ENCODE data around the gene CAPZB. TPM values are rescaled to one million over a fixed set of nuclear protein-coding genes. Genes with fewer than 3 reads are reported as not detected.

The CAPZB gene
- polyA plus RNA-seq, 1 donor from 2014 or later = 159 TPM

DNA sequence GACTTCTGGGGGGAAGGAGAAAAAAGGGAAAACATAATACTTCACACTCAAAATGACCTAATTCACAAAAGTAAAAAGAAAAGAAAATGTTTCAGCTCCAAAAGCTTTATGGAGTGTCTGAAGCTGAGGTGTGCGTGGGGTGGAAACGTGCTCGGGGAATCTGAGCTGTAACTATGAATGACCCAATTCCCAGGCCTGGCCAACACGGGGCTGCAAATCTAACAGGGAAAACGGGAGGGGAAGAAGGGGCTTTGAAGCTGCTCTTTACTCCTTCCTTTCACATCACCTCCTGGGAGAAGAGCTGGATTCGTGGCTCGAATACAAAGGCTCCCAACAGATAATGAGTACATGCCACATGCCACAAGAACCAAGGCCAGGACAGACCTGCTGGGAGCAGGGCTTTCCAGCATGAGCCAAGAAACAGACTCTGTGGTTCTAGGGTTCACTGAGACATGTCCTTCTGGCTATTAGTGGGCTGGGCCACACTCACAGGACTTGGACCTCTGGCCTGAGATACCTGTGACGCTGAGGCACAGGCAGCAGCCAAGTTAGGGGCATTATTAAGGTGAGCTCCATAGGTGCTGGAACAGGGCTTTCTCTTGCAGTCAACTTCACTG, 121.7 kb downstream of the CAPZB start:
- Histone ChIP-seq H3K9ac (ENCODE audit: low read length) (no peak overlapping the region), H3F3A (ENCODE audit: insufficient read depth, low read length, poor library complexity, severe bottlenecking) (no peaks in the 10 kb centered on the region), H3K4me3 (ENCODE audit: low read length) (no peak overlapping the region), H3K9me2 (ENCODE audit: insufficient read depth, low read length) (no peaks in the 10 kb centered on the region), H4K20me1 (ENCODE audit: insufficient read depth) (no peaks in the 10 kb centered on the region), H3K27ac (ENCODE audit: low read length) (no peak overlapping the region), H2AFZ (ENCODE audit: low read depth, low read length) (no peak overlapping the region), H3K27me3 (ENCODE audit: insufficient read depth, low read depth, low read length) (no peaks in the 10 kb centered on the region), H3K36me3 (ENCODE audit: insufficient read depth, low read length) (no peaks in the 10 kb centered on the region), H3K4me2 (ENCODE audit: low read length) (no peak overlapping the region), H3K79me2 (replicated peaks; ENCODE audit: insufficient read depth, low read length) (no peaks in the 10 kb centered on the region), H3K9me3 (ENCODE audit: low read length) (no peaks in the 10 kb centered on the region)
- TF ChIP-seq, protein P1, sequence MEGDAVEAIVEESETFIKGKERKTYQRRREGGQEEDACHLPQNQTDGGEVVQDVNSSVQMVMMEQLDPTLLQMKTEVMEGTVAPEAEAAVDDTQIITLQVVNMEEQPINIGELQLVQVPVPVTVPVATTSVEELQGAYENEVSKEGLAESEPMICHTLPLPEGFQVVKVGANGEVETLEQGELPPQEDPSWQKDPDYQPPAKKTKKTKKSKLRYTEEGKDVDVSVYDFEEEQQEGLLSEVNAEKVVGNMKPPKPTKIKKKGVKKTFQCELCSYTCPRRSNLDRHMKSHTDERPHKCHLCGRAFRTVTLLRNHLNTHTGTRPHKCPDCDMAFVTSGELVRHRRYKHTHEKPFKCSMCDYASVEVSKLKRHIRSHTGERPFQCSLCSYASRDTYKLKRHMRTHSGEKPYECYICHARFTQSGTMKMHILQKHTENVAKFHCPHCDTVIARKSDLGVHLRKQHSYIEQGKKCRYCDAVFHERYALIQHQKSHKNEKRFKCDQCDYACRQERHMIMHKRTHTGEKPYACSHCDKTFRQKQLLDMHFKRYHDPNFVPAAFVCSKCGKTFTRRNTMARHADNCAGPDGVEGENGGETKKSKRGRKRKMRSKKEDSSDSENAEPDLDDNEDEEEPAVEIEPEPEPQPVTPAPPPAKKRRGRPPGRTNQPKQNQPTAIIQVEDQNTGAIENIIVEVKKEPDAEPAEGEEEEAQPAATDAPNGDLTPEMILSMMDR (IDR thresholded peaks at IDR 0.05; ENCODE audit: poor library complexity, severe bottlenecking) = no peak
- TF ChIP-seq, protein P2, sequence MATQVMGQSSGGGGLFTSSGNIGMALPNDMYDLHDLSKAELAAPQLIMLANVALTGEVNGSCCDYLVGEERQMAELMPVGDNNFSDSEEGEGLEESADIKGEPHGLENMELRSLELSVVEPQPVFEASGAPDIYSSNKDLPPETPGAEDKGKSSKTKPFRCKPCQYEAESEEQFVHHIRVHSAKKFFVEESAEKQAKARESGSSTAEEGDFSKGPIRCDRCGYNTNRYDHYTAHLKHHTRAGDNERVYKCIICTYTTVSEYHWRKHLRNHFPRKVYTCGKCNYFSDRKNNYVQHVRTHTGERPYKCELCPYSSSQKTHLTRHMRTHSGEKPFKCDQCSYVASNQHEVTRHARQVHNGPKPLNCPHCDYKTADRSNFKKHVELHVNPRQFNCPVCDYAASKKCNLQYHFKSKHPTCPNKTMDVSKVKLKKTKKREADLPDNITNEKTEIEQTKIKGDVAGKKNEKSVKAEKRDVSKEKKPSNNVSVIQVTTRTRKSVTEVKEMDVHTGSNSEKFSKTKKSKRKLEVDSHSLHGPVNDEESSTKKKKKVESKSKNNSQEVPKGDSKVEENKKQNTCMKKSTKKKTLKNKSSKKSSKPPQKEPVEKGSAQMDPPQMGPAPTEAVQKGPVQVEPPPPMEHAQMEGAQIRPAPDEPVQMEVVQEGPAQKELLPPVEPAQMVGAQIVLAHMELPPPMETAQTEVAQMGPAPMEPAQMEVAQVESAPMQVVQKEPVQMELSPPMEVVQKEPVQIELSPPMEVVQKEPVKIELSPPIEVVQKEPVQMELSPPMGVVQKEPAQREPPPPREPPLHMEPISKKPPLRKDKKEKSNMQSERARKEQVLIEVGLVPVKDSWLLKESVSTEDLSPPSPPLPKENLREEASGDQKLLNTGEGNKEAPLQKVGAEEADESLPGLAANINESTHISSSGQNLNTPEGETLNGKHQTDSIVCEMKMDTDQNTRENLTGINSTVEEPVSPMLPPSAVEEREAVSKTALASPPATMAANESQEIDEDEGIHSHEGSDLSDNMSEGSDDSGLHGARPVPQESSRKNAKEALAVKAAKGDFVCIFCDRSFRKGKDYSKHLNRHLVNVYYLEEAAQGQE (IDR thresholded peaks at IDR 0.05; ENCODE audit: borderline replicate concordance) = no peak
- TF ChIP-seq POLR2AphosphoS5 (IDR thresholded peaks at IDR 0.05) (no peak), EZH2 (IDR thresholded peaks at IDR 0.05; ENCODE audit: borderline replicate concordance, insufficient read depth, low read length, poor library complexity, severe bottlenecking) (no peak), EP300 (conservative IDR thresholded peaks at IDR 0.05; ENCODE audit: poor library complexity, severe bottlenecking) (no peak), MXI1 (conservative IDR thresholded peaks at IDR 0.05; ENCODE audit: poor library complexity, severe bottlenecking) (no peak), TAF1 (IDR thresholded peaks at IDR 0.05; ENCODE audit: low read depth) (no peak), RAD21 (conservative IDR thresholded peaks at IDR 0.05) (no peak), SMC3 (conservative IDR thresholded peaks at IDR 0.05; ENCODE audit: poor library complexity) (no peak)

DNA sequence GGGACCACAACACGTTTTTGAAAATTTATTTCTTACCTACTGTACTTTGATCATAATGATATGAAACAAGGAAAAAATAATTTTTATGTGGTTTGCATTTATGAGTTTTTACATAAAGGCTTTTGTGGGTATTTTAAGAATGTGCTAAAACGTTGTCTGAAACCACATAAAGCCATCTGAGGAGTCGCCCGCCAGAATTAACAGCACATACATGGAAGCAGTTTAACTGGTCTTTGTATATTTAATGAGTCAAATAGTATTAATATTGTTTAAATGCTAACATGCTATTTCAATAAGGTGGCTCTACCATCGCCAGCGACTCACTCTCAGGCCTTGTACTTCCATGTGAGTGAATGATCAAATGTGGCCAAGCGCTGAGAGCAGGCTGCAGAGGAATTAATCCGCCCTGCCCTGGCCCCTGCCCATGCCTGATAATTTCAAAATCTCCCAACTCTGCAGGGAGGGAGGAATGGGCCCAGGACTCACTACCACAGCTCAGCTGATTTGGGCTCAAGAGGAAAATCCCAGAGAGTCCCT, 123.7 kb downstream of the CAPZB start:
- Histone ChIP-seq H3K4me3 (ENCODE audit: low read length) (no peak overlapping the region), H3K9me3 (ENCODE audit: low read length) (no peaks in the 10 kb centered on the region), H3K27me3 (ENCODE audit: insufficient read depth, low read depth, low read length) (no peaks in the 10 kb centered on the region), H3K27ac (ENCODE audit: low read length) (no peak overlapping the region), H2AFZ (ENCODE audit: low read depth, low read length) (no peak overlapping the region), H3K36me3 (ENCODE audit: insufficient read depth, low read length) (no peaks in the 10 kb centered on the region), H3K79me2 (replicated peaks; ENCODE audit: insufficient read depth, low read length) (no peaks in the 10 kb centered on the region), H3K9me2 (ENCODE audit: insufficient read depth, low read length) (no peaks in the 10 kb centered on the region), H4K20me1 (ENCODE audit: insufficient read depth) (no peaks in the 10 kb centered on the region), H3K9ac (ENCODE audit: low read length) (no peak overlapping the region), H3F3A (ENCODE audit: insufficient read depth, low read length, poor library complexity, severe bottlenecking) (no peaks in the 10 kb centered on the region), H3K4me2 (ENCODE audit: low read length) (no peak overlapping the region)
- TF ChIP-seq POLR2AphosphoS5 (IDR thresholded peaks at IDR 0.05) (no peak), TAF1 (IDR thresholded peaks at IDR 0.05; ENCODE audit: low read depth) (no peak), SMC3 (conservative IDR thresholded peaks at IDR 0.05; ENCODE audit: poor library complexity) (no peak), RAD21 (conservative IDR thresholded peaks at IDR 0.05) (no peak), MXI1 (conservative IDR thresholded peaks at IDR 0.05; ENCODE audit: poor library complexity, severe bottlenecking) (no peak), EP300 (conservative IDR thresholded peaks at IDR 0.05; ENCODE audit: poor library complexity, severe bottlenecking) (no peak), EZH2 (IDR thresholded peaks at IDR 0.05; ENCODE audit: borderline replicate concordance, insufficient read depth, low read length, poor library complexity, severe bottlenecking) (no peak)
- TF ChIP-seq, protein P2 (IDR thresholded peaks at IDR 0.05; ENCODE audit: borderline replicate concordance) = no peak
- TF ChIP-seq, protein P1 (IDR thresholded peaks at IDR 0.05; ENCODE audit: poor library complexity, severe bottlenecking) = no peak
